HG02610 (cell line): Measurements from ENCODE around the gene FOXP2.
A peak's percentile ranks its signal among the peaks of the same experiment; 100 is the strongest.
"Not testable (repeated sequence)": the region's sequence is repeated elsewhere in the genome, so short reads cannot be mapped to it uniquely, and the experiment has no call there.

ENCODE experiments used
- ATAC-seq: cut with Tn5 transposase; IDR thresholded peaks from one replicate; pipeline ENCODE4 v1.9.1; 2021; ENCODE audit warnings: mild to moderate bottlenecking, moderate library complexity; ENCODE audit not compliant: unreplicated experiment

The FOXP2 gene

GRCh38 chr7:114497491-114497890 lies 82.9 kb downstream of the FOXP2 start:
- not testable (repeated sequence) for ATAC-seq

- ATAC-seq: no peak
These were observed 88.0 kb downstream of the FOXP2 start for GRCh38 chr7:114502454-114503254.

GRCh38 chr7:114504586-114504985 lies 90.0 kb downstream of the FOXP2 start:
- ATAC-seq: no peak

- no peak for ATAC-seq
These were observed 92.8 kb downstream of the FOXP2 start for GRCh38 chr7:114507381-114507780.

GRCh38 chr7:114508086-114508485 lies 93.5 kb downstream of the FOXP2 start:
- ATAC-seq: no peak

GRCh38 chr7:114510824-114511223 lies 96.2 kb downstream of the FOXP2 start:
- not testable (repeated sequence) for ATAC-seq

- ATAC-seq: no peak
These were observed 104.6 kb downstream of the FOXP2 start for GRCh38 chr7:114519240-114519639.

- ATAC-seq: no peak
These were observed 107.5 kb downstream of the FOXP2 start for GRCh38 chr7:114522081-114522480.

- ATAC-seq: no peak
These were observed 113.0 kb downstream of the FOXP2 start for GRCh38 chr7:114527589-114527988.

- ATAC-seq: no peak
These were observed 115.5 kb downstream of the FOXP2 start for GRCh38 chr7:114530057-114530611.

- ATAC-seq: no peak
These were observed 116.7 kb downstream of the FOXP2 start for GRCh38 chr7:114531326-114531725.

- no peak for ATAC-seq
These were observed 118.5 kb downstream of the FOXP2 start for GRCh38 chr7:114533131-114533530.

GRCh38 chr7:114534953-114535352 lies 120.3 kb downstream of the FOXP2 start:
- no peak for ATAC-seq

GRCh38 chr7:114539575-114539974 lies 125.0 kb downstream of the FOXP2 start:
- ATAC-seq: no peak

GRCh38 chr7:114540291-114540690 lies 125.7 kb downstream of the FOXP2 start:
- no peak for ATAC-seq

- ATAC-seq: not testable (repeated sequence)
These were observed 132.7 kb downstream of the FOXP2 start for GRCh38 chr7:114547346-114547745.

GRCh38 chr7:114548081-114548980 lies 133.7 kb downstream of the FOXP2 start:
- ATAC-seq: no peak

GRCh38 chr7:114554781-114555537 lies 140.3 kb downstream of the FOXP2 start:
- ATAC-seq: peak; percentile 88

GRCh38 chr7:114567416-114567815 lies 152.8 kb downstream of the FOXP2 start:
- ATAC-seq: no peak

GRCh38 chr7:114569220-114569619 lies 154.6 kb downstream of the FOXP2 start:
- no peak for ATAC-seq

- ATAC-seq: no peak
These were observed 159.8 kb downstream of the FOXP2 start for GRCh38 chr7:114574384-114574783.
